ENCODE data around the gene RAB5IF. TPM values are rescaled to one million over a fixed set of nuclear protein-coding genes. Genes with fewer than 3 reads are reported as not detected.

Gene RAB5IF
- total and polyA plus RNA-seq, 2 of the 13 experiments (the other 11 are each of a cell fraction or from before 2014, with no cell fraction given) = 261 to 305 TPM

DNA sequence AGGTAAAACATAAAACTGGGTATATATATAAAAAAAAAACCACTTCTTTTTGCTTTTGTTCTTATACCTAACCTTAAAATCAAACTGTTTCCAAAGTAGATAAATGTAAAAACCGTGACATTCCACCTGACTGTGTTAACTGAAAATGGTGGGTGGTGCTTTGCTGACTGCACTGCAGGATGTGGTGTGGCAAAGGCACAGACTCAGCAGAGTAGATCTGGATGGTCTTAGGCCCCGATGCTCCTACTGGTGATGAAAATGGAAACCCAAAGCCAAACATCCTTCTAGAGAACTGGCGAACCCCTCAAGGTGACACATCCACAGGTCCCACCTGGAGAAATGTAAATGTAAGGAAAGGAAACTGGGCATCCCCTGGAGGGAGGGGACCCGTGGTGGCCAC lies 23.3 kb upstream of the RAB5IF start:
- ChIA-PET CTCF (ENCODE audit: low intra/inter-chr PET ratio, low total read pairs) (no interaction called here), POLR2A (interaction anchor here (4.9 kb wide), 1 partner anchor 8 kb away, joined by 28 read pairs; the partner anchor contains the start of gene TGIF2)
- Histone ChIP-seq H3K9ac (ENCODE audit: insufficient read depth, low read depth, low read length) (no peak overlapping the region), H3K4me2 (ENCODE audit: low read depth, low read length) (no peak overlapping the region), H3K9me3 (ENCODE audit: low read length) (no peaks in the 10 kb centered on the region), H4K20me1 (ENCODE audit: insufficient read depth, low read length) (peaks cover 11% of the 10 kb centered on the region), H3K4me1 (ENCODE audit: insufficient read depth, low read length) (peaks cover 17% of the 10 kb centered on the region), H3K36me3 (replicated peaks in 1 of 2; ENCODE audit: control insufficient read depth in 1 of 2, insufficient read depth in 2 of 2, low read length in 2 of 2) (peaks cover 42 to 61% of the 10 kb centered on the region in 2 experiments), H3K4me3 (replicated peaks in 1 of 3; ENCODE audit: insufficient read depth in 1 of 3, low read depth in 2 of 3, low read length in 3 of 3) (no peak overlapping the region), H3K79me2 (ENCODE audit: insufficient read depth, low read length) (peaks cover 22% of the 10 kb centered on the region), H2AFZ (ENCODE audit: low read length) (no peak overlapping the region), H3K27me3 (ENCODE audit: control insufficient read depth in 1 of 2, insufficient read depth in 2 of 2, low read length in 2 of 2) (no peaks in the 10 kb centered on the region), H3K27ac (ENCODE audit: extremely low read length, insufficient read depth, low read length) (no peak overlapping the region)
- no peak for DNase-seq (ENCODE audit: low spot score)
- TF ChIP-seq ZNF337 (CRISPR knock-in tag; IDR thresholded peaks at IDR 0.05; ENCODE audit: borderline replicate concordance, low read depth) = no peak
- 0 out of 2 replicates have a peak, but pooled peaks have one; percentile 19 for TF ChIP-seq ZNF296 (CRISPR knock-in tag; conservative IDR thresholded peaks at IDR 0.05)
- TF ChIP-seq KDM1A (CRISPR knock-in tag; IDR thresholded peaks at IDR 0.05) = no peak
- TF ChIP-seq TP53 (CRISPR knock-in tag; conservative IDR thresholded peaks at IDR 0.05) = no peak
- no peak for TF ChIP-seq ZBTB7A (CRISPR knock-in tag; IDR thresholded peaks at IDR 0.05)
- TF ChIP-seq RBFOX2 (IDR thresholded peaks at IDR 0.05; ENCODE audit: low read depth, low read length) = 0 out of 2 replicates have a peak, but pooled peaks have one; percentile 29
- no peak for TF ChIP-seq RFX3 (CRISPR knock-in tag; IDR thresholded peaks at IDR 0.05)
- no peak for TF ChIP-seq ZBTB1 (CRISPR knock-in tag; IDR thresholded peaks at IDR 0.05; ENCODE audit: borderline replicate concordance)
- TF ChIP-seq ZNF543 (CRISPR knock-in tag; IDR thresholded peaks at IDR 0.05) = no peak
- no peak for TF ChIP-seq MIXL1 (CRISPR knock-in tag; IDR thresholded peaks at IDR 0.05)
- no peak for FAIRE-seq
- intact Hi-C loops (cut with micrococcal nuclease; ENCODE audit: unreplicated experiment) = no loop called here
- in situ Hi-C loops (cut with HindIII; ENCODE audit: extremely low pct_ligation_motif_present, low pct_unique_long_range_greater_than_20kb) = no loop called here
- TSS peak; percentile 38 for BruUV-seq (replicated peaks)
- WGBS (ENCODE audit: low lambda C conversion rate) = 98% methylated on average over 4 of the region's 4 CpGs
- ATAC-seq = no peak

DNA sequence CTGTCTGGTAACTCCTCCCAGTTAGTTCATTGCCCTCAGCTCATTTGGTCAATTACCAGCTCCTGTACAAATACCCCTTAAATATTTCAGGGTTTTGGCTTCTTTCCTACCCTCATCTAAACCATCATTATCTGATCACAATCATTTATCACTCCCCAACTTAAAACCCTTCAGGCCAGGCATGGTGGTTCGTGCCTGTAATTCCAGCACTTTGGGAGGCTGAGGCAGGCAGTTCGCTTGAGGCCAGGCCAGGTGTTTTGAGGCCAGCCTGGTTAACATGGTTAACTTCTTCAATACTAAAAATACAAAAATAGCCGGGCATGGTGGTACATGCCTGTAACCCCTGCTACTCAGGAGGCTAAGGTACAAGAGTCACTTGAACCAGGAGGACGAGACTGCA lies 22.8 kb upstream of the RAB5IF start:
- intact Hi-C loops (cut with micrococcal nuclease; ENCODE audit: unreplicated experiment) = no loop called here
- TF ChIP-seq RBFOX2 (IDR thresholded peaks at IDR 0.05; ENCODE audit: low read depth, low read length) (no peak), ZIK1 (CRISPR knock-in tag; IDR thresholded peaks at IDR 0.05; ENCODE audit: borderline replicate concordance, low read depth) (no peak), HCFC1 (IDR thresholded peaks at IDR 0.05; ENCODE audit: low read depth, low read length) (no peak), EED (CRISPR knock-in tag; IDR thresholded peaks at IDR 0.05) (no peak)
- TF ChIP-seq, protein P1, sequence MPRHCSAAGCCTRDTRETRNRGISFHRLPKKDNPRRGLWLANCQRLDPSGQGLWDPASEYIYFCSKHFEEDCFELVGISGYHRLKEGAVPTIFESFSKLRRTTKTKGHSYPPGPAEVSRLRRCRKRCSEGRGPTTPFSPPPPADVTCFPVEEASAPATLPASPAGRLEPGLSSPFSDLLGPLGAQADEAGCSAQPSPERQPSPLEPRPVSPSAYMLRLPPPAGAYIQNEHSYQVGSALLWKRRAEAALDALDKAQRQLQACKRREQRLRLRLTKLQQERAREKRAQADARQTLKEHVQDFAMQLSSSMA (CRISPR knock-in tag; IDR thresholded peaks at IDR 0.05) = no peak
- TF ChIP-seq, protein P2, sequence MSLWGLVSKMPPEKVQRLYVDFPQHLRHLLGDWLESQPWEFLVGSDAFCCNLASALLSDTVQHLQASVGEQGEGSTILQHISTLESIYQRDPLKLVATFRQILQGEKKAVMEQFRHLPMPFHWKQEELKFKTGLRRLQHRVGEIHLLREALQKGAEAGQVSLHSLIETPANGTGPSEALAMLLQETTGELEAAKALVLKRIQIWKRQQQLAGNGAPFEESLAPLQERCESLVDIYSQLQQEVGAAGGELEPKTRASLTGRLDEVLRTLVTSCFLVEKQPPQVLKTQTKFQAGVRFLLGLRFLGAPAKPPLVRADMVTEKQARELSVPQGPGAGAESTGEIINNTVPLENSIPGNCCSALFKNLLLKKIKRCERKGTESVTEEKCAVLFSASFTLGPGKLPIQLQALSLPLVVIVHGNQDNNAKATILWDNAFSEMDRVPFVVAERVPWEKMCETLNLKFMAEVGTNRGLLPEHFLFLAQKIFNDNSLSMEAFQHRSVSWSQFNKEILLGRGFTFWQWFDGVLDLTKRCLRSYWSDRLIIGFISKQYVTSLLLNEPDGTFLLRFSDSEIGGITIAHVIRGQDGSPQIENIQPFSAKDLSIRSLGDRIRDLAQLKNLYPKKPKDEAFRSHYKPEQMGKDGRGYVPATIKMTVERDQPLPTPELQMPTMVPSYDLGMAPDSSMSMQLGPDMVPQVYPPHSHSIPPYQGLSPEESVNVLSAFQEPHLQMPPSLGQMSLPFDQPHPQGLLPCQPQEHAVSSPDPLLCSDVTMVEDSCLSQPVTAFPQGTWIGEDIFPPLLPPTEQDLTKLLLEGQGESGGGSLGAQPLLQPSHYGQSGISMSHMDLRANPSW (CRISPR knock-in tag; IDR thresholded peaks at IDR 0.05; ENCODE audit: borderline replicate concordance) = no peak

More for the DNA sequence above, 22.8 kb upstream of the RAB5IF start:
- H3K9me3 ChIP-seq (ENCODE audit: low read length) = no peaks in the 10 kb centered on the region
- no peak for FAIRE-seq
- no peak for DNase-seq (ENCODE audit: low spot score)
- peaks cover 12% of the 10 kb centered on the region for H3K4me1 ChIP-seq (ENCODE audit: insufficient read depth, low read length)
- POLR2A ChIA-PET = interaction anchor here (4.9 kb wide), 1 partner anchor 9 kb away, joined by 28 read pairs; the partner anchor contains the start of gene TGIF2
- no TSS peak for BruUV-seq (replicated peaks)
- CTCF ChIA-PET (ENCODE audit: low intra/inter-chr PET ratio, low total read pairs) = interaction anchor here (1.2 kb wide), 1 partner anchor 9 kb away, joined by 3 read pairs; the partner anchor contains the start of gene TGIF2
- no peak overlapping the region for H3K4me2 ChIP-seq (ENCODE audit: low read depth, low read length)
- in situ Hi-C loops (cut with HindIII; ENCODE audit: extremely low pct_ligation_motif_present, low pct_unique_long_range_greater_than_20kb) = no loop called here
- WGBS (ENCODE audit: low lambda C conversion rate) = 95% methylated on average over 4 of the region's 4 CpGs
- H2AFZ ChIP-seq (ENCODE audit: low read length) = no peak overlapping the region
- peaks cover 43 to 61% of the 10 kb centered on the region in 2 experiments for H3K36me3 ChIP-seq (replicated peaks in 1 of 2; ENCODE audit: control insufficient read depth in 1 of 2, insufficient read depth in 2 of 2, low read length in 2 of 2)
- H3K27me3 ChIP-seq (ENCODE audit: control insufficient read depth in 1 of 2, insufficient read depth in 2 of 2, low read length in 2 of 2) = no peaks in the 10 kb centered on the region
- ATAC-seq = no peak
- no peak overlapping the region for H3K27ac ChIP-seq (ENCODE audit: extremely low read length, insufficient read depth, low read length)
- H3K79me2 ChIP-seq (ENCODE audit: insufficient read depth, low read length) = peaks cover 18% of the 10 kb centered on the region
- H3K9ac ChIP-seq (ENCODE audit: insufficient read depth, low read depth, low read length) = no peak overlapping the region
- H4K20me1 ChIP-seq (ENCODE audit: insufficient read depth, low read length) = peaks cover 9% of the 10 kb centered on the region
- H3K4me3 ChIP-seq (replicated peaks in 1 of 3; ENCODE audit: insufficient read depth in 1 of 3, low read depth in 2 of 3, low read length in 3 of 3) = no peak overlapping the region

All from HepG2 (cell line).